GM18520 (cell line): Measurements from ENCODE around the gene PDE8A.

ENCODE experiments used
- ATAC-seq: cut with Tn5 transposase; IDR thresholded peaks from one replicate; pipeline ENCODE4 v1.9.1; 2021; ENCODE audit not compliant: unreplicated experiment

The PDE8A gene

GRCh38 chr15:85118581-85118980, 136.9 kb downstream of the PDE8A start:
- ATAC-seq, result no peak

DNA sequence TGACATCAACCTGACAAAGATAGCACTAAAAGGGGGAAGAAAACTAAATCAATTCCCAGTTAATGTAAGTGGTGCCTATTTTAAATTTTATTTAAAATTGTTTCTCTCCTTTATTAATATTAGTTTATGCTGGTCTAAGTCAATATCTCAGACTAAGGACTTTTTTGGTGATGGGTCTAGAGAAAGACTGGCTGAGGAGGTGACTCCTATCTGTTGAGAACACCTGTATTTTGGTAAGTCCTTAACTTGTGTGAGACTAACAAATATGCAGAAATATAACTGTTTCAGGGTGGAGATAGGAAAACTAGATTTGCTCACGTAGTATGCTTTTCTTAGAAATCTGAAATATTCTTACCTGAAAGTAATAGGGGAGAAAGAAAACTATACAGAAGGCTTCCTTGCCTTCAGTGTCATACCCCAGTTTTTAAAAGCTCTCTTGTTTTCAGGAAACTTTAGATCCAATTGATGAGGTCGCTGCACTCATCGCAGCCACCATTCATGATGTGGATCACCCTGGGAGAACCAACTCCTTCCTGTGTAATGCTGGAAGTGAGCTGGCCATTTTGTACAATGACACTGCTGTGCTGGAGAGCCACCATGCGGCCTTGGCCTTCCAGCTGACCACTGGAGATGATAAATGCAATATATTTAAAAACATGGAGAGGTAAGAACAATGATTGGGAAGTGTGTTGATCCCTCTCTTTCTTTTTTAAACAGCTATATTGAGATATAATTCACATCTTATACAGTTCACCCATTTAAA, 138.9 kb downstream of the PDE8A start:
- no peak for ATAC-seq

DNA sequence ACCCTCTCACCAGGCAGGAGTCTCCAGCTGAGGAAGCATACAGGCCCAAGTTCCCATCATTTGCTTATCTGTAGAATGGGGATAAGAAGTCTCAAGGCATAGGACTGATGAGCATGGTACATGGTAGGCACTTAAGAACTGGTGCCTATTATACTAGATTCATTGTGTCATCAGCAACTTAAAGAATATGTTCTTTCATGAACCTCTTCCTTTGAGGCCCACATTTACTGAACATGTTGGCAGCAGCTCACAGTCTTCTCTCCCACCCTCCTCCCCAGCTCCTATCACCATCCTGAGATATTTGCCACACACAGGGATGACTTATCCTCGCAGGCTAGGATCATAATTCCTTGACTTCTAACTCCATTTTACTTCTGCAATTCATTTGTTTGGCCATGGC, 142.5 kb downstream of the PDE8A start:
- no peak for ATAC-seq

- ATAC-seq, result no peak
Measured at GRCh38 chr15:85125056-85125661, 143.5 kb downstream of the PDE8A start.

- no peak for ATAC-seq
Measured at GRCh38 chr15:85128621-85129020, 147.0 kb downstream of the PDE8A start.

DNA sequence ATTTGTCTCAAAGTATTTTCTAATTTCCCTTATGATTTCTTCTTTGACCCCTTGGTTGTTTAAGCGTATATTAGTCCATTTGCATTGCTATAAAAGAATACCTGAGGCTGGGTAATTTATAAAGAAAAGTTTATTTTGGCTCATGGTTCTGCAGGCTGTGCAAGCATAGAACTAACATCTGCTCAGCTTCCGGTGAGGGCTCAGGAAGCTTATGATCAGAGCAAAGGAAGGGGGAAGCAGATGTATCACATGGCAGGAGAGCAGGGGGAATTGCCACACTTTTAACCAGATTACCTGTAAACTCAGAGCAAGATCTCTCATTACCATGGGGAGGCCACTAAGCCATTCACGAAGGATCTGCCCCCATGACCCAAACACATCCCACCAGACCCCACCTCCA, 148.2 kb downstream of the PDE8A start:
- ATAC-seq, result no peak

- no peak for ATAC-seq
Measured at GRCh38 chr15:85131915-85132314, 150.3 kb downstream of the PDE8A start.

GRCh38 chr15:85133709-85134108, 152.1 kb downstream of the PDE8A start:
- no peak for ATAC-seq

DNA sequence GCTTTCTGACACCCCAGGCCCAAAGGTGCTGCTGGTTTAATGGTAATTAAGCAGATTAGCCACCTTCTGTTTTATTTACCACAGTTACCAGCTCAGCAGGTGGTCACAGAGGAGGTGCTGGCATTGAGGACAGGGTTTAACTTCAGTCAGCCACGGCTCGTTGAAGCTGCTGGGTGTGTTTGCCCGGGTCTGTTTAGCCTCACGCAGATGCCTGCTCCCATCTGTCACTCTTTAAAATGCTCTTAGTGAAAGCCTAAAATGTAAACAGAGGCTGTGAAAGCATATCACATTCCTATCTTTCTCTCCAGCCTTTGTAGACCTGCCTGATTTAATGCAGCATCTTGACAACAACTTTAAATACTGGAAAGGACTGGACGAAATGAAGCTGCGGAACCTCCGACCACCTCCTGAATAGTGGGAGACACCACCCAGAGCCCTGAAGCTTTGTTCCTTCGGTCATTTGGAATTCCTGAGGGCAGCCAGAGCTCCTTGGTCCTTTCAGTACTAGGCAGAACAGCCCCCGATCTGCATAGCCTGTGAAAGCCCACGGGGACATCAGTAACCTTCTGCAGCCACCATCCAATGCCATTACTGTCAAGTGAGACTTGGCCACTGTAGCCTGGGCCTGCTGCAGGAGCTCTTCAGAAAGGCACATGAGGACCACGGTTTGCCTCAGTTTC, 156.0 kb downstream of the PDE8A start:
- no peak for ATAC-seq

- no peak for ATAC-seq
Measured at GRCh38 chr15:85139391-85139790, 157.7 kb downstream of the PDE8A start.

DNA sequence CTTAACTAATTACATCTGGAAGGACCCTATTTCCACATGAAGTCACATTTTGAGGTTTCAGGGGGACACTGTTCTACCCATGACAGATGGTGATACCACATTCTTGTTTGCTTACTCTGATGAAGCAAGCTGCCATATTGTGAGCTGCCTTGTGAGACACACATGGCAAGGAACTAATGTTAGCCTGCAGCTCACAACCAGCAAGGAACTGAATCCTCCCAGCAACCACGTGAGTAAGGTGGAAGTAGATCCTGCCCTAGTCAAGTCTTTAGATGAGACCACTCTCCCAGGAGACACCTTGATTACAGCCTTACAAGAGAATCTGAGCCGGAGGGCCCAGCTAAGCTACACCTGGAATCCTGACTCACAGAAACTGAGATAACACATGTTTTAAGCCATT, 160.1 kb downstream of the PDE8A start:
- ATAC-seq, result no peak

GRCh38 chr15:85142312-85142711, 160.7 kb downstream of the PDE8A start:
- no peak for ATAC-seq

DNA sequence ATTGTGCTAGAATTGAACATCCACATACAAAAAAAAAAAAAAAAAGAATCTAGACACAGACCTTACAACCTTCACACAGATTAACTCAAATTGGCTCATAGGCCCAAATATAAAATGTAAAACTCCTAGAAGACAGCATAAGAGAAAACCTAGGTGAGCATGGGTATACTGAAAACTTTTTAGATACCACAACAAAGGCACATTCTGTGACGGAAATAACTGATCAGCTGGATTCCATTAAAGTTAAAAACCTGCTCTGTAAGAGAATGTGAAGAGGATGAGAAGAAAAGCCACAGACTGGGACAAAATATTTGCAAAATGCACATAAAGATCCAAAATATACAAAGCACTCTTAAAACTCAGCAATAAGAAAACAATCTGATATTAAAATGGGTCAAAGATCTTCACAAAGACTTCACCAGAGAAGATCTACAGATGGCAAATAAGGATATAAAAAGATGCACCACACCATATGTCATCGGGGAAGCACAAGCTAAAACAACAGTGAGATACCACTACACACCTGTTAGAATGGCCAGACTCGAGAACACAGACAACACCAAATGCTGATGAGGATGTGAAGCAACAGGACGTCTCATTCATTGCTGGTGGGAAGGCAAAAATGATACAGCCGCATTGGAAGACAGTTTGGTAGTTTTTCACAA, 167.9 kb downstream of the PDE8A start:
- ATAC-seq, result no peak

- no peak for ATAC-seq
Measured at GRCh38 chr15:85150130-85150480, 168.4 kb downstream of the PDE8A start.

DNA sequence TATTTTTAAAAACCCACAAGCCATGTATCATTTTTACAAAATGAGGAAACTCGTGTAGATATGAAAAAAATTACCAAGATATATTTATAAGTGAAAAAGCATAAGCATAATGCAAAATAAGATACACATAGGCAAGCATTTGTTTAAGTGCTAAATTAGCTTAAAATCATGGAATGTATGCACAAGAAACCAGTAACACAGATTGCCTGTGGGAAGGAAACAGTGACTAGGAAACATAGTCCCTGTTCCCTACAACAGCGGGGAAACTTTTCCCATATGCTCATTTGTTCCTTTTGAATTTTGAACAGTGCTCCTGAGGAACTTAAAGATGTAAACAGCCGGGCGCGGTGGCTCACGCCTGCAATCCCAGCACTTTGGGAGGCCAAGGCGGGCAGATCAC, 169.5 kb downstream of the PDE8A start:
- no peak for ATAC-seq

- no peak for ATAC-seq
Measured at GRCh38 chr15:85151861-85152260, 170.2 kb downstream of the PDE8A start.

- no peak for ATAC-seq
Measured at GRCh38 chr15:85154061-85154460, 172.4 kb downstream of the PDE8A start.

GRCh38 chr15:85155360-85155759, 173.7 kb downstream of the PDE8A start:
- ATAC-seq, result no peak

GRCh38 chr15:85155857-85156256, 174.2 kb downstream of the PDE8A start:
- ATAC-seq, result no peak

GRCh38 chr15:85157344-85157743, 175.7 kb downstream of the PDE8A start:
- ATAC-seq, result no peak

DNA sequence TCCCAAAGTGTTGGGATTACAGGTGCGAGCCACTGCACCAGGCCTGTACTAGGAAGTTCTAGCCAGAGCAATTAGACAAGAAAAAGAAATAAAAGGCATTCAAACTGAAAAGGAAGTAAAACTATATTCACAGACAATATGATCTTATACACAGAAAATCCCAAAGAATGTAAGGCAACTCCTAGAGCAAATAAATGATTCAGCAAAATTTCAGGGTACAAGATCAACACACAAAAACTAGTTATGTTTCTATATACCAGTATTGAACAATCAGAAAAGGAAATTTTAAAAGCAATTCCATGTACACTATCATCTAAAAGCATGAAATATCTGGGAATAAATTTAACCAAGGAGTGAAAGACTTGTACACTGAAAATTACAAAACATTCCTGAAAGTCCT, 180.6 kb downstream of the PDE8A start:
- ATAC-seq, result no peak
